Heart left ventricle (tissue), 13 donors: ENCODE data around the gene ASB18.

Source experiments
- CTCF ChIP-seq, 12 donors: fragments of 200-600 bp; sonication (generic) in 4 of 12; IDR thresholded peaks; one replicate each; pipeline versions ENCODE4 v1.5.0 to v1.8.0; 2018 to 2022; ENCODE audit warnings: antibody characterized with exemption in 12 of 12, mild to moderate bottlenecking in 5 of 12
- POLR2A ChIP-seq, 2 donors: fragments of 450-650 bp; IDR thresholded peaks; one replicate each; pipeline ENCODE4 v1.6.1; 2017; ENCODE audit warnings: antibody characterized with exemption in 2 of 2, mild to moderate bottlenecking in 2 of 2, moderate library complexity in 2 of 2
- donor health status: ischemic (EF 13 %, LVEDD 7.1; RV severe dilation, severe dysfunction).
- donor health status: DM: no; HTN: yes; CAD: no.
- donor health status: DM: no; HTN: no; CAD: no.
- donor health status: ischemic (EF 25% LVEDD 6.9; RV normal size, moderate dysfunction).
- donor health status: ischemic (EF 25% LVEDD 5.7; RV mildly dilated, moderate dysfunction).
- donor health status: ischemic (EF 35%, LVEDD 5.7; RV mildly dilated, moderate dysfunction).
- donor health status: nonischemic (EF 11% LVEDD 7.7; RV severe dilation, severe dysfunction).
- donor health status: DM: yes; HTN: yes; CAD: no.
- donor health status: PGD.
- donor health status: ischemic (EF 29% LVEDD 5.4; RV normal size, mild dysfunction).
- donor health status: nonischemic (EF 23%, LVEDD 6.1; RV moderate dilation, normal function).

- TF ChIP-seq POLR2A (IDR thresholded peaks at IDR 0.05) (no peak), CTCF (IDR thresholded peaks at IDR 0.05) (no peak)
Observed at GRCh38 chr2:236164925-236165841, 99.0 kb downstream of the ASB18 start.
